HepG2 (cell line): ENCODE measurements around the gene TOP3B. TPM values are rescaled to one million over a fixed set of nuclear protein-coding genes. Genes with fewer than 3 reads are reported as not detected.

ENCODE experiments used
- ATAC-seq: fragments of 200-7000 bp; cut with Tn5 transposase; 3 replicates; pipeline ENCODE4 v1.9.1; 2020; ENCODE audit warnings: mild to moderate bottlenecking, moderate library complexity
- BruUV-seq: library from RNA; stranded (reverse); fragments of 400-500 nt; replicated peaks from 2 replicates; lab custom pipeline; 2021; lab: Mats Ljungman, UMichigan
- CTCF ChIA-PET: fragments of 300-600 bp; formaldehyde crosslinking; extraction: SDS; loops from one replicate; lab custom pipeline; 2021; ENCODE audit warnings: low total read pairs, inconsistent platforms, low intra/inter-chr PET ratio; lab: Yijun Ruan, JAX
- POLR2A ChIA-PET: fragments of 350-600 bp; sonication (Branson Sonifier 250); formaldehyde crosslinking; loops from one replicate; lab custom pipeline; 2020; ENCODE audit warnings: antibody characterized with exemption, inconsistent platforms; lab: Yijun Ruan, JAX
- DNase-seq: peaks from one replicate; pipeline ENCODE4 v3.0.0-alpha.2; 2015; ENCODE audit warnings: low spot score
- FAIRE-seq: peaks from 3 replicates; lab custom pipeline; 2011; peaks lifted over from hg19 to GRCh38; lab: Jason Lieb, UNC
- H2AFZ ChIP-seq: one replicate; pipeline ENCODE4 v1.6.1; 2011; ENCODE audit warnings: low read length, inconsistent platforms
- H3K27ac ChIP-seq: fragments of 300-600 bp; 3 replicates; pipeline ENCODE4 v1.8.0; 2011; ENCODE audit warnings: mixed run types, mild to moderate bottlenecking, mixed read lengths, low read length, inconsistent platforms; ENCODE audit not compliant: insufficient read depth; ENCODE audit errors: extremely low read length
- H3K27me3 ChIP-seq, 2 experiments: fragments of 200-600 bp in 1 of 2; 2 replicates in 1 of 2; 3 replicates in 1 of 2; pipeline versions ENCODE4 v1.6.0 to v1.8.0; 2011; ENCODE audit warnings: low read length in 2 of 2, mild to moderate bottlenecking in 2 of 2, moderate library complexity in 2 of 2, inconsistent platforms in 1 of 2; ENCODE audit not compliant: insufficient read depth in 2 of 2, control insufficient read depth in 1 of 2
- H3K36me3 ChIP-seq, 2 experiments: fragments of 200-600 bp in 1 of 2; replicated peaks in 1 of 2; 2 replicates in 1 of 2; 3 replicates in 1 of 2; pipeline versions ENCODE4 v1.5.1 to v1.8.0; 2011; ENCODE audit warnings: low read length in 2 of 2, inconsistent platforms in 1 of 2; ENCODE audit not compliant: insufficient read depth in 2 of 2, control insufficient read depth in 1 of 2
- H3K4me1 ChIP-seq: 2 replicates; pipeline ENCODE4 v1.5.1; 2012; ENCODE audit warnings: low read length, inconsistent platforms; ENCODE audit not compliant: insufficient read depth
- H3K4me2 ChIP-seq: 2 replicates; pipeline ENCODE4 v1.6.0; 2011; ENCODE audit warnings: low read depth, low read length, inconsistent platforms
- H3K4me3 ChIP-seq, 3 experiments: fragments of 200-600 bp in 1 of 3; sonication (generic), shearing (Covaris generic) in 1 of 3; replicated peaks in 1 of 3; 2 replicates each; pipeline ENCODE4 v1.5.1; 2011 to 2016; ENCODE audit warnings: low read length in 3 of 3, inconsistent platforms in 2 of 3, low read depth in 2 of 3, mild to moderate bottlenecking in 2 of 3, control low read depth in 1 of 3, mixed read lengths in 1 of 3; ENCODE audit not compliant: insufficient read depth in 1 of 3
- H3K79me2 ChIP-seq: one replicate; pipeline ENCODE4 v1.6.1; 2011; ENCODE audit warnings: low read length, inconsistent platforms; ENCODE audit not compliant: insufficient read depth
- H3K9ac ChIP-seq: 2 replicates; pipeline ENCODE4 v1.6.0; 2011; ENCODE audit warnings: mild to moderate bottlenecking, low read depth, low read length, inconsistent platforms; ENCODE audit not compliant: insufficient read depth
- H3K9me3 ChIP-seq: 2 replicates; pipeline ENCODE4 v1.5.1; 2012; ENCODE audit warnings: mild to moderate bottlenecking, low read length
- H4K20me1 ChIP-seq: 2 replicates; pipeline ENCODE4 v1.6.0; 2011; ENCODE audit warnings: inconsistent platforms, mild to moderate bottlenecking, low read length, moderate library complexity; ENCODE audit not compliant: insufficient read depth
- FOXA1 ChIP-seq, 2 experiments: fragments of 450-650 bp in 1 of 2; sonication (generic) in 1 of 2; formaldehyde crosslinking in 1 of 2; IDR thresholded peaks; 2 replicates each; pipeline versions ENCODE4 v1.4.0 to v1.6.1; 2016 to 2020; ENCODE audit warnings: missing genetic modification reagents in 1 of 2
- GABPB1 ChIP-seq: IDR thresholded peaks from 2 replicates; pipeline ENCODE4 v1.6.1; 2016; ENCODE audit warnings: mild to moderate bottlenecking, missing genetic modification reagents, moderate library complexity, missing compliant biosample characterization
- NCOA2 ChIP-seq: sonication (generic); formaldehyde crosslinking; IDR thresholded peaks from 2 replicates; pipeline ENCODE4 v1.8.0; 2022; ENCODE audit warnings: inconsistent platforms
- NCOA5 ChIP-seq: sonication (generic); formaldehyde crosslinking; IDR thresholded peaks from 2 replicates; pipeline ENCODE4 v1.4.0; 2020; ENCODE audit warnings: missing genetic modification reagents
- NR2F1 ChIP-seq, 2 experiments: fragments of 450-650 bp in 1 of 2; formaldehyde crosslinking in 1 of 2; IDR thresholded peaks; 2 replicates each; pipeline versions ENCODE4 v1.5.0 to v1.6.1; 2016 to 2020; ENCODE audit warnings: mild to moderate bottlenecking in 1 of 2, missing compliant biosample characterization in 1 of 2, missing genetic modification reagents in 1 of 2, moderate library complexity in 1 of 2
- SRSF1 ChIP-seq: fragments of 200-400 bp; formaldehyde crosslinking; optimal IDR thresholded peaks from 2 replicates; pipeline ENCODE3; 2017; ENCODE audit warnings: mild to moderate bottlenecking, low read depth, low read length, moderate library complexity
- ZIK1 ChIP-seq: sonication (generic); formaldehyde crosslinking; IDR thresholded peaks from 2 replicates; pipeline ENCODE4 v1.5.0; 2020; ENCODE audit warnings: mild to moderate bottlenecking, low read depth, missing genetic modification reagents, borderline replicate concordance
- ZMAT5 ChIP-seq: sonication (generic); formaldehyde crosslinking; IDR thresholded peaks from 2 replicates; pipeline ENCODE4 v1.5.0; 2020; ENCODE audit warnings: mild to moderate bottlenecking, low read depth, missing genetic modification reagents, borderline replicate concordance
- ZNF138 ChIP-seq: sonication (generic); formaldehyde crosslinking; IDR thresholded peaks from 2 replicates; pipeline ENCODE4 v1.5.0; 2020; ENCODE audit warnings: mild to moderate bottlenecking, low read depth, missing genetic modification reagents
- ZNF616 ChIP-seq: sonication (generic); formaldehyde crosslinking; IDR thresholded peaks from 2 replicates; pipeline ENCODE4 v1.5.0; 2020; ENCODE audit warnings: low read depth, mild to moderate bottlenecking, missing genetic modification reagents
- ZNF652 ChIP-seq: IDR thresholded peaks from 2 replicates; pipeline ENCODE4 v1.6.1; 2016; ENCODE audit warnings: low read depth, borderline replicate concordance
- ZNF75D ChIP-seq: sonication (generic); formaldehyde crosslinking; IDR thresholded peaks from 2 replicates; pipeline ENCODE4 v1.8.1; 2023; ENCODE audit warnings: missing genetic modification reagents, mild to moderate bottlenecking, borderline replicate concordance
- WGBS: methylation state at CpG from one replicate; pipeline ENCODE4 v1.1.6; 2017; ENCODE audit warnings: low lambda C conversion rate; 5-methylcytosine and 5-hydroxymethylcytosine counted together
- in situ Hi-C: cut with HindIII; loops from 2 replicates; pipeline ENCODE4 v1.10.0; 2017; ENCODE audit warnings: low pct_unique_long_range_greater_than_20kb; ENCODE audit not compliant: extremely low pct_ligation_motif_present
- intact Hi-C: fragments of 100-400 bp; cut with micrococcal nuclease; formaldehyde crosslinking; loops from one replicate; pipeline ENCODE4 v1.10.0; 2022; ENCODE audit not compliant: unreplicated experiment
- polyA plus RNA-seq, 8 experiments: library from polyadenylated mRNA; depleted of rRNA in 3 of 8; stranded (reverse) in 7 of 8; unstranded in 1 of 8; fragments of >200 nt; fragmentation: Illumina TruSeq in 4 of 8; extraction: Trizol in 4 of 8; gene quantifications; 2 replicates each; pipeline versions ENCODE4 v1.2.1 to v1.2.3, GENCODE V29; 2011 to 2016; ENCODE audit warnings: low read depth in 4 of 8, missing spikeins in 1 of 8, mixed read lengths in 1 of 8; ENCODE audit not compliant: insufficient read depth in 1 of 8
- total RNA-seq, 5 experiments: library from RNA; depleted of rRNA; stranded (reverse); fragments of >200 nt; fragmentation: Illumina TruSeq; extraction: Trizol; gene quantifications; 2 replicates each; pipeline ENCODE4 v1.2.3, GENCODE V29; 2016; ENCODE audit warnings: low read depth in 1 of 5

Gene TOP3B
- total and polyA plus RNA-seq, 2 of the 13 experiments (the other 11 are each of a cell fraction or from before 2014, with no cell fraction given), result 28.5 to 29.7 TPM

DNA sequence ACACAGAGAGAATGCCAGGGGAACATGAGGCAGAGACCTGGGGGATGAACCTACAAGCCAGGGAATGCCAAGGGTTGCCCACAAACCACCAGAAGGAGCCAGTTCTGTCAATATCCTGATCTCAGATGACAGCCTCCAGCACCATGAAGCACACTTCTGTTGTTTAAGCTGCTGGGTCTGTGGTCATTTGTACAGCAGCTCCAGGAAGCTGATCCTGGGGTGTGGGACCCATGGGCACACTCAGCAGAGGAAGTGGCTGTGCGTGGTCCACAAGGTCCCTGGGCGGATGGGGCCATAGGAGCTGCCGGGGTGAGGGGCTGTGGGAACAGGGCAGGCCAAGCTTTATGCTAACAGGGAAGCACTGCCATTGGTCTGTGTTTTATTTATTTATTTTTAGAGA, 42.1 kb downstream of the TOP3B start:
- no peak overlapping the region for H3K9ac ChIP-seq
- POLR2A ChIA-PET, result no interaction called here
- intact Hi-C loops (no loop called here), in situ Hi-C loops (no loop called here)
- FAIRE-seq, result no peak
- H3K36me3 ChIP-seq, result peaks cover 6 to 34% of the 10 kb centered on the region in 2 experiments; a peak in 4 of 5 replicates
- CTCF ChIA-PET, result no interaction called here
- H3K27ac ChIP-seq, result no peak overlapping the region
- no peak for ATAC-seq
- H4K20me1 ChIP-seq, result no peaks in the 10 kb centered on the region
- DNase-seq, result no peak
- H2AFZ ChIP-seq, result no peak overlapping the region
- H3K27me3 ChIP-seq, result no peaks in the 10 kb centered on the region
- no peak overlapping the region for H3K4me3 ChIP-seq
- peaks cover 18% of the 10 kb centered on the region for H3K4me1 ChIP-seq
- H3K4me2 ChIP-seq, result no peak overlapping the region
- no peaks in the 10 kb centered on the region for H3K79me2 ChIP-seq
- WGBS, result 100% methylated on average over 3 of the region's 3 CpGs
- H3K9me3 ChIP-seq, result no peaks in the 10 kb centered on the region
- TF ChIP-seq ZMAT5 (CRISPR knock-in tag) (no peak), NCOA2 (CRISPR knock-in tag) (no peak), NCOA5 (CRISPR knock-in tag) (no peak), ZIK1 (CRISPR knock-in tag) (no peak), ZNF616 (CRISPR knock-in tag) (no peak), ZNF652 (no peak), ZNF138 (CRISPR knock-in tag) (no peak), SRSF1 (no peak), ZNF75D (CRISPR knock-in tag) (no peak), NR2F1 (CRISPR knock-in tag; IDR thresholded peaks at IDR 0.05) (no peak), GABPB1 (CRISPR knock-in tag) (no peak), FOXA1 (IDR thresholded peaks at IDR 0.05) (no peak), FOXA1 (CRISPR knock-in tag; IDR thresholded peaks at IDR 0.05) (no peak)
- BruUV-seq, result no TSS peak
